Gastrocnemius medialis (tissue), 4 donors: Measurements from ENCODE around the gene RRAS2. TPM values are rescaled to one million over a fixed set of nuclear protein-coding genes. Genes with fewer than 3 reads are reported as not detected.

ENCODE experiments used
- ATAC-seq, 2 donors: fragments of 150-250 bp; one replicate each; pipeline ENCODE4 v1.9.1; 2016
- DNase-seq, 2 donors: peaks; one replicate each; pipeline ENCODE4 v3.0.0-alpha.2; 2019
- H3K27ac ChIP-seq, 4 donors: fragments of 200-600 bp; sonication (generic); 1 replicate in 1 of 4; 2 replicates in 3 of 4; pipeline ENCODE4 v1.5.1; 2016 to 2018; ENCODE audit warnings: mild to moderate bottlenecking in 2 of 4, moderate library complexity in 1 of 4
- H3K27me3 ChIP-seq, 3 donors: fragments of 200-600 bp; sonication (generic) in 2 of 3; 1 replicate in 1 of 3; 2 replicates in 2 of 3; pipeline versions ENCODE4 v1.5.1 to v1.6.0; 2016 to 2019; ENCODE audit warnings: mild to moderate bottlenecking in 1 of 3, moderate library complexity in 1 of 3
- H3K36me3 ChIP-seq, 2 donors: fragments of 200-600 bp; sonication (generic) in 1 of 2; one replicate each; pipeline ENCODE4 v1.5.1; 2017 to 2018
- H3K4me1 ChIP-seq, 2 donors: fragments of 200-600 bp; sonication (generic) in 1 of 2; one replicate each; pipeline ENCODE4 v1.5.1; 2016 to 2017; ENCODE audit warnings: mild to moderate bottlenecking in 2 of 2
- H3K4me3 ChIP-seq, 4 donors: fragments of 200-600 bp; sonication (generic) in 3 of 4; 1 replicate in 1 of 4; 2 replicates in 3 of 4; pipeline ENCODE4 v1.5.1; 2016 to 2019; ENCODE audit warnings: mild to moderate bottlenecking in 2 of 4
- H3K9me3 ChIP-seq, 3 donors: fragments of 200-600 bp; sonication (generic) in 2 of 3; 1 replicate in 1 of 3; 2 replicates in 2 of 3; pipeline ENCODE4 v1.5.1; 2016 to 2019
- POLR2A ChIP-seq, 2 donors: fragments of 450-650 bp; IDR thresholded peaks; one replicate each; pipeline ENCODE4 v1.6.1; 2017; ENCODE audit warnings: antibody characterized with exemption in 2 of 2, mild to moderate bottlenecking in 2 of 2, moderate library complexity in 2 of 2
- in situ Hi-C, 4 donors: fragments of 200-750 bp; cut with MboI; loops; one replicate each; pipeline versions ENCODE4 v1.15.0 to v1.8.0; 2017; ENCODE audit warnings: low sequenced_read_pairs in 4 of 4
- intact Hi-C: fragments of 100-400 bp; cut with DNase I; formaldehyde crosslinking; loops from one replicate; pipeline ENCODE4 v1.15.1; 2023; ENCODE audit warnings: low total_unique reads
- total RNA-seq, 4 donors: library from RNA; depleted of rRNA; stranded (reverse); fragments of >200 nt; gene quantifications; one replicate each; pipeline versions ENCODE4 v1.1.0 to v1.2.3, GENCODE V29; 2016
- TF ChIP-seq, protein P1 (sequence below), 5 experiments: fragments of 450-650 bp in 3 of 5; fragments of 200-600 bp in 2 of 5; sonication (generic) in 2 of 5; IDR thresholded peaks in 4 of 5; conservative IDR thresholded peaks in 1 of 5; 1 replicate in 4 of 5; 2 replicates in 1 of 5; pipeline ENCODE4 v1.5.1; 2016 to 2019; ENCODE audit warnings: antibody characterized with exemption in 5 of 5, mild to moderate bottlenecking in 3 of 5, moderate library complexity in 3 of 5

RRAS2 gene
- total RNA-seq, 4 donors from 2014 or later = 52.8 to 81.9 (median 59.8) TPM

GRCh38 chr11:14244926-14245325 lies 114.1 kb downstream of the RRAS2 start:
- Histone ChIP-seq H3K9me3 (no peaks in the 10 kb centered on the region), H3K4me1 (no peaks in the 10 kb centered on the region), H3K27me3 (no peaks in the 10 kb centered on the region), H3K4me3 (no peak overlapping the region), H3K36me3 (no peaks in the 10 kb centered on the region), H3K27ac (no peak overlapping the region)
- DNase-seq = no peak
- TF ChIP-seq POLR2A (IDR thresholded peaks at IDR 0.05) = no peak
- TF ChIP-seq, protein P1, sequence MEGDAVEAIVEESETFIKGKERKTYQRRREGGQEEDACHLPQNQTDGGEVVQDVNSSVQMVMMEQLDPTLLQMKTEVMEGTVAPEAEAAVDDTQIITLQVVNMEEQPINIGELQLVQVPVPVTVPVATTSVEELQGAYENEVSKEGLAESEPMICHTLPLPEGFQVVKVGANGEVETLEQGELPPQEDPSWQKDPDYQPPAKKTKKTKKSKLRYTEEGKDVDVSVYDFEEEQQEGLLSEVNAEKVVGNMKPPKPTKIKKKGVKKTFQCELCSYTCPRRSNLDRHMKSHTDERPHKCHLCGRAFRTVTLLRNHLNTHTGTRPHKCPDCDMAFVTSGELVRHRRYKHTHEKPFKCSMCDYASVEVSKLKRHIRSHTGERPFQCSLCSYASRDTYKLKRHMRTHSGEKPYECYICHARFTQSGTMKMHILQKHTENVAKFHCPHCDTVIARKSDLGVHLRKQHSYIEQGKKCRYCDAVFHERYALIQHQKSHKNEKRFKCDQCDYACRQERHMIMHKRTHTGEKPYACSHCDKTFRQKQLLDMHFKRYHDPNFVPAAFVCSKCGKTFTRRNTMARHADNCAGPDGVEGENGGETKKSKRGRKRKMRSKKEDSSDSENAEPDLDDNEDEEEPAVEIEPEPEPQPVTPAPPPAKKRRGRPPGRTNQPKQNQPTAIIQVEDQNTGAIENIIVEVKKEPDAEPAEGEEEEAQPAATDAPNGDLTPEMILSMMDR (IDR thresholded peaks at IDR 0.05 in 4 of 5, conservative IDR thresholded peaks at IDR 0.05 in 1 of 5) = no peak
- in situ Hi-C loops = loop anchor here (5.0 to 25.0 kb wide), 5 partner anchors 283 to 483 kb away; partner anchors contain the start of gene SPON1 (in 1 of the 4)
- intact Hi-C loops = no loop called here
- no peak for ATAC-seq

DNA sequence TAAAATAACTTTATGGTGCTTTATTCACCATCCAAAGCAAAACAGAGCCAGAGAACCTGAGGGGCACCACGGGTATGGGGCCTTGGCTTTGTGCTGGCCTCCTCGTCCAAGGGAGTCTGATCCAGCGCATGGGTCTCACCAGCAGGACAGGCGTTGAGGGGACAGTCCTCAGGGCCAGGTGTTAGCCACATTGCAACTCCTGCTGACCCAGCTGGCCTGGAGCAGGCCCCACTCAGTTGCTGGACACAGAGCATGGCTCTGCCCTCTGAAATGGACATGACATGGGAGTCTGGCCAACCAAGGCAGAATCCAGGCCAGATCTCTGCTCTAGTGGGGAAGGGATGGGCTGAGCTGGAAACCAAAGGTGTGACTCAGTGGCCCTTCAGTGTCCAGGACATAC lies 116.2 kb downstream of the RRAS2 start:
- ATAC-seq = no peak
- intact Hi-C loops = no loop called here

GRCh38 chr11:14242187-14242586 lies 116.8 kb downstream of the RRAS2 start:
- no peaks in the 10 kb centered on the region for H3K4me1 ChIP-seq
- in situ Hi-C loops = loop anchor here (10.0 to 25.0 kb wide), 4 partner anchors 280 to 480 kb away; partner anchors contain the start of gene SPON1 (in 1 of the 4)
- H3K4me3 ChIP-seq = no peak overlapping the region
- intact Hi-C loops = no loop called here
- no peaks in the 10 kb centered on the region for H3K9me3 ChIP-seq
- no peaks in the 10 kb centered on the region for H3K27me3 ChIP-seq
- no peak for ATAC-seq
- no peak for DNase-seq
- TF ChIP-seq POLR2A (IDR thresholded peaks at IDR 0.05) = no peak
- TF ChIP-seq, protein P1 (IDR thresholded peaks at IDR 0.05 in 4 of 5, conservative IDR thresholded peaks at IDR 0.05 in 1 of 5) = no peak
- no peak overlapping the region for H3K27ac ChIP-seq
- no peaks in the 10 kb centered on the region for H3K36me3 ChIP-seq

More for the DNA sequence above, 116.2 kb downstream of the RRAS2 start:
- Histone ChIP-seq H3K27ac (no peak overlapping the region), H3K36me3 (no peaks in the 10 kb centered on the region), H3K27me3 (no peaks in the 10 kb centered on the region), H3K9me3 (no peaks in the 10 kb centered on the region), H3K4me3 (no peak overlapping the region), H3K4me1 (no peaks in the 10 kb centered on the region)
- no peak for DNase-seq
- in situ Hi-C loops = loop anchor here (10.0 to 25.0 kb wide), 4 partner anchors 280 to 480 kb away; partner anchors contain the start of gene SPON1 (in 1 of the 4)
- TF ChIP-seq, protein P1 (IDR thresholded peaks at IDR 0.05 in 4 of 5, conservative IDR thresholded peaks at IDR 0.05 in 1 of 5) = no peak
- TF ChIP-seq POLR2A (IDR thresholded peaks at IDR 0.05) = no peak

GRCh38 chr11:14240951-14241350 lies 118.0 kb downstream of the RRAS2 start:
- no peak overlapping the region for H3K4me3 ChIP-seq
- TF ChIP-seq POLR2A (IDR thresholded peaks at IDR 0.05) = no peak
- TF ChIP-seq, protein P1 (IDR thresholded peaks at IDR 0.05 in 4 of 5, conservative IDR thresholded peaks at IDR 0.05 in 1 of 5) = no peak
- in situ Hi-C loops = loop anchor here (10.0 to 25.0 kb wide), 4 partner anchors 279 to 479 kb away; partner anchors contain the start of gene SPON1 (in 1 of the 4)
- H3K27me3 ChIP-seq = no peaks in the 10 kb centered on the region
- DNase-seq (no peak), ATAC-seq (no peak)
- intact Hi-C loops = no loop called here
- no peaks in the 10 kb centered on the region for H3K36me3 ChIP-seq
- no peaks in the 10 kb centered on the region for H3K4me1 ChIP-seq
- H3K27ac ChIP-seq = no peak overlapping the region
- no peaks in the 10 kb centered on the region for H3K9me3 ChIP-seq

- TF ChIP-seq, protein P1 (IDR thresholded peaks at IDR 0.05 in 4 of 5, conservative IDR thresholded peaks at IDR 0.05 in 1 of 5) = no peak
- no peak for TF ChIP-seq POLR2A (IDR thresholded peaks at IDR 0.05)
- in situ Hi-C loops = loop anchor here (10.0 to 25.0 kb wide), 4 partner anchors 278 to 478 kb away; partner anchors contain the start of gene SPON1 (in 1 of the 4)
- no peaks in the 10 kb centered on the region for H3K36me3 ChIP-seq
- H3K4me1 ChIP-seq = no peaks in the 10 kb centered on the region
- intact Hi-C loops = no loop called here
- no peak overlapping the region for H3K27ac ChIP-seq
- ATAC-seq (no peak), DNase-seq (no peak)
- H3K27me3 ChIP-seq = no peaks in the 10 kb centered on the region
- H3K4me3 ChIP-seq = no peak overlapping the region
- no peaks in the 10 kb centered on the region for H3K9me3 ChIP-seq
These were observed 118.8 kb downstream of the RRAS2 start for GRCh38 chr11:14240221-14240620.
